Tibial artery (tissue), 4 donors: ENCODE data around the gene FGF14.

Experiments
- DNase-seq, 2 donors: peaks; one replicate each; pipeline ENCODE4 v3.0.0-alpha.2; 2019
- H3K27ac ChIP-seq, 2 donors: fragments of 200-600 bp; sonication (generic) in 1 of 2; 1 replicate in 1 of 2; 2 replicates in 1 of 2; pipeline ENCODE4 v1.5.1; 2018 to 2019; ENCODE audit warnings: mild to moderate bottlenecking in 1 of 2
- H3K27me3 ChIP-seq, 2 donors: fragments of 200-600 bp; sonication (generic) in 1 of 2; one replicate each; pipeline versions ENCODE4 v1.5.1 to v1.6.0; 2016 to 2019
- H3K36me3 ChIP-seq, 3 donors: fragments of 200-600 bp; sonication (generic) in 2 of 3; one replicate each; pipeline ENCODE4 v1.5.1; 2016 to 2019; ENCODE audit warnings: mild to moderate bottlenecking in 2 of 3
- H3K4me1 ChIP-seq, 4 donors: fragments of 200-600 bp; sonication (generic) in 2 of 4; 1 replicate in 3 of 4; 2 replicates in 1 of 4; pipeline ENCODE4 v1.5.1; 2016 to 2019
- H3K4me3 ChIP-seq, 2 donors: fragments of 200-600 bp; sonication (generic) in 1 of 2; 1 replicate in 1 of 2; 2 replicates in 1 of 2; pipeline ENCODE4 v1.5.1; 2018 to 2019; ENCODE audit warnings: mild to moderate bottlenecking in 2 of 2
- H3K9me3 ChIP-seq, 3 donors: fragments of 200-600 bp; sonication (generic) in 1 of 3; one replicate each; pipeline ENCODE4 v1.5.1; 2016 to 2019
- intact Hi-C: fragments of 100-400 bp; cut with DNase I; formaldehyde crosslinking; loops from one replicate; pipeline ENCODE4 v1.15.0; 2023; ENCODE audit warnings: low total_unique reads
- TF ChIP-seq, protein P1 (sequence below), 2 experiments: fragments of 200-600 bp in 1 of 2; fragments of 450-650 bp in 1 of 2; IDR thresholded peaks; one replicate each; pipeline ENCODE4 v1.5.1; 2017 to 2019; ENCODE audit warnings: antibody characterized with exemption in 2 of 2, mild to moderate bottlenecking in 1 of 2, moderate library complexity in 1 of 2

FGF14 gene

DNA sequence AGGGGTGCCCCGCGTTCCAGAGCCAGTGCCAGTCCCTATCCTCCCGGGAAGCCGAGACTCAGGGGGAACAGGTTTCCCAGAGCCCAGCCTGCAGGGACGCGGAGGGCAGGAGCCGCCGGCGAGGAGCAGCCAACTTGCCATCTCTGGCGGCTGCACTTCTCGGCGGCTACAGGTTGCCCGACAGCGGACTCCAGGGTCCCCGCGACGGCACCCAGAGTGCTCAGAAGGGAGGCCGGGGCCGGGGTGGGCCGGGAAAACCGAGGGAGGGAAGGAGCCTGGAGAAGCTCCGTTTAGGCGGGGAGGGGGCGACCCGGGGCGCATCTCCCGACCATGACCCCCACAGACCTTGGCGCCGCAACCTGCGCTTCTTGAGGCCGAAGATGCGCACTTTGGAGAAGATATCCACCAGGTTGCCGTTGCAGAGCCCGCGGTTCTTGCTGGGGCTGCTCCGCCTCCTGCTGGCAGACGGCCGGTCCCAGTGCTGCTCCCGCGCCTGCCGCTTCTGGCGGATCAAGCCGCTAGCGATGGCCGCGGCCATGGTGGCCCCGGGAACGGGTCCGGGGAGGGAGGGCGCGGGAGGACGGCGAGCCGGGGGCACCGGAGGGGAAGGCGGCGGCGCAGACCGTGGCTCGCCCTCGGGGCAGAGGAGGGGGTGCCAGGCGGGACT is 485.6 kb downstream of the FGF14 start:
- intact Hi-C loops: no loop called here
- no peak for DNase-seq
- peaks cover 0 to 34% (median 23%) of the 10 kb centered on the region in 4 donors for H3K4me1 ChIP-seq
- peak overlapping the region; percentile 34 to 51 for H3K4me3 ChIP-seq
- H3K27me3 ChIP-seq: peaks cover 0 to 50% of the 10 kb centered on the region in 2 donors
- no peaks in the 10 kb centered on the region for H3K9me3 ChIP-seq
- H3K27ac ChIP-seq: no peak overlapping the region
- no peaks in the 10 kb centered on the region for H3K36me3 ChIP-seq
- TF ChIP-seq, protein P1, sequence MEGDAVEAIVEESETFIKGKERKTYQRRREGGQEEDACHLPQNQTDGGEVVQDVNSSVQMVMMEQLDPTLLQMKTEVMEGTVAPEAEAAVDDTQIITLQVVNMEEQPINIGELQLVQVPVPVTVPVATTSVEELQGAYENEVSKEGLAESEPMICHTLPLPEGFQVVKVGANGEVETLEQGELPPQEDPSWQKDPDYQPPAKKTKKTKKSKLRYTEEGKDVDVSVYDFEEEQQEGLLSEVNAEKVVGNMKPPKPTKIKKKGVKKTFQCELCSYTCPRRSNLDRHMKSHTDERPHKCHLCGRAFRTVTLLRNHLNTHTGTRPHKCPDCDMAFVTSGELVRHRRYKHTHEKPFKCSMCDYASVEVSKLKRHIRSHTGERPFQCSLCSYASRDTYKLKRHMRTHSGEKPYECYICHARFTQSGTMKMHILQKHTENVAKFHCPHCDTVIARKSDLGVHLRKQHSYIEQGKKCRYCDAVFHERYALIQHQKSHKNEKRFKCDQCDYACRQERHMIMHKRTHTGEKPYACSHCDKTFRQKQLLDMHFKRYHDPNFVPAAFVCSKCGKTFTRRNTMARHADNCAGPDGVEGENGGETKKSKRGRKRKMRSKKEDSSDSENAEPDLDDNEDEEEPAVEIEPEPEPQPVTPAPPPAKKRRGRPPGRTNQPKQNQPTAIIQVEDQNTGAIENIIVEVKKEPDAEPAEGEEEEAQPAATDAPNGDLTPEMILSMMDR (IDR thresholded peaks at IDR 0.05): no peak

DNA sequence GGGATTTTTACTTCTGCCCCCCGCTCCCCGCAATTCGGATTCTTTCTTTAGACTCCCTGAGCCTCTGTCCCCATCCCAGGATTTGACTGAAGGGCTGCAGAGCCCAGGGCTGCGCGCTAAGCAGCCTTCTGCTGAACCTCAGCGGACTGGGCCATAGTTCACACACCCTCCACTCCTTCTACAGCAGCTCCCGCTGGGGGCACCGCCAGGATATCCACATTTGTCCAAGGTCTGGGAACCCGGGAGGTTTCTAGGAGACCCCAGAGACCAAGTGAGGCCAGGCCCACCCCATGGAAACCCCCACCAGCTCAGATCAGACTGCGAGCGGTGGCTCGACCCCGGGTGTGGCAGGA is 486.1 kb downstream of the FGF14 start:
- Histone ChIP-seq H3K27me3 (peaks cover 0 to 47% of the 10 kb centered on the region in 2 donors), H3K36me3 (no peaks in the 10 kb centered on the region), H3K9me3 (no peaks in the 10 kb centered on the region), H3K4me3 (peak overlapping the region in 1 of 2 donors; percentile 51), H3K4me1 (peaks cover 0 to 34% (median 23%) of the 10 kb centered on the region in 4 donors), H3K27ac (no peak overlapping the region)
- TF ChIP-seq, protein P1 (IDR thresholded peaks at IDR 0.05): no peak
- DNase-seq: no peak
- intact Hi-C loops: no loop called here

DNA sequence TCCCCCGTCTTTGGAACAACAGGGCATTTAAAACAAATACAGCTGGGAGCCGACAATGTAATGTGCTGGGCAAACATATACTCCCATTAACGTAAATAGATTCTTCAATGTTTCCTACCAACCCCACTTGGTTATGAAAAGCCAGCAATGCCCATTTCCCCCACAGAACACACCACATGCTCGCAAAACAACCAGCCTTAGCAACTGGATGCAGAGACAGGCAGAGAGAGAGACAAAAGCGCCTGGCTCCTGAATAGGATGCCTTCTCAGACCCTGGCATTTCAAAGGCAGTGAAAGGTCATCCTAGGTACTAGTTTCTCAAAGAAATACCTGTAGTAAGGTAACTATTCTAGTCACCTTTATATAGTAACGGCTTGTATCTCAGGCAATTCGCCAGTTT is 486.5 kb downstream of the FGF14 start:
- DNase-seq: no peak
- Histone ChIP-seq H3K27me3 (peaks cover 0 to 43% of the 10 kb centered on the region in 2 donors), H3K36me3 (no peaks in the 10 kb centered on the region), H3K27ac (no peak overlapping the region), H3K4me1 (peaks cover 0 to 34% (median 23%) of the 10 kb centered on the region in 4 donors), H3K9me3 (no peaks in the 10 kb centered on the region), H3K4me3 (no peak overlapping the region)
- intact Hi-C loops: no loop called here
- TF ChIP-seq, protein P1 (IDR thresholded peaks at IDR 0.05): no peak

DNA sequence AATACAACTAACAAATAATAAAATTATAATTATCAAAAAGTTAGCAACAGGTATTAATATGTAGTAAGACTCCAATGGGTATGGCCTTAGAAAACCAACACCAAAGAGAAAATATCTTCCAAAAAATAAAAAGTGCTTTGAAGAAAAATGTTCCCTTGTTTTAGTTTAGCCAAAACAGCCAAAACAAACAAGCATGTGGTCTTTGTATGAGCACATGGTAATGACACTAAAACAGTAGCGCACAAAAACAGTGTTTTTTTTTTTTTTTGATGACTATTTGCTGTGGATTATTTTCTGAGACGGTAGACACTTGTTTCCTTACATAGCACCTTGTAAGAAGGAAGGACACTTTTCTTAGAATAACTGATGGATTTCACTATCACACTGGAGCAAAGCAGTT is 490.1 kb downstream of the FGF14 start:
- TF ChIP-seq, protein P1 (IDR thresholded peaks at IDR 0.05): no peak
- H3K9me3 ChIP-seq: no peaks in the 10 kb centered on the region
- H3K4me1 ChIP-seq: peaks cover 0 to 12% (median 9%) of the 10 kb centered on the region in 4 donors
- no peaks in the 10 kb centered on the region for H3K36me3 ChIP-seq
- no peak overlapping the region for H3K4me3 ChIP-seq
- intact Hi-C loops: no loop called here
- H3K27me3 ChIP-seq: peaks cover 0 to 17% of the 10 kb centered on the region in 2 donors
- DNase-seq: no peak
- no peak overlapping the region for H3K27ac ChIP-seq

DNA sequence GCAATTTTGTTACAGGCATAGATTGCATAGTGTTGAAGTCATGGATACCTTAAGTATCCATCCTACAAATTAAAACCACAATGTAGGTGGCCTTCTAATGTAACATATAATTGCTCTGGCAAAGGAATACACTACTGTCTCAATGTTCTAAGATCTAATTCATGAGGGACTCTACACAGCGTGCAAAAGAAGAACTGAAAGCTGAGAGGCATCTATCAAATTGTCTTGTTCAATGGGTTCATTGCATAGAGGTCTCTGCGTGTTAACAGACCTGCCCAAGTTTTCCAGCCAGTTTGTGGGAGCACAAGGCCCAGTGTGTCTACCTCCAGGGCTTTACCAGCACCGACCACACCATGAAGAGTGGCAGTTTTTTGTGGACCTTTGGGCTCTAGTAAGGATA is 498.0 kb downstream of the FGF14 start:
- DNase-seq: no peak
- Histone ChIP-seq H3K4me3 (no peak overlapping the region), H3K9me3 (no peaks in the 10 kb centered on the region), H3K36me3 (no peaks in the 10 kb centered on the region), H3K27ac (no peak overlapping the region), H3K4me1 (no peaks in the 10 kb centered on the region), H3K27me3 (no peaks in the 10 kb centered on the region)
- TF ChIP-seq, protein P1 (IDR thresholded peaks at IDR 0.05): no peak
- intact Hi-C loops: no loop called here
